ENCODE data around the gene ACTN4. TPM values are rescaled to one million over a fixed set of nuclear protein-coding genes. Genes with fewer than 3 reads are reported as not detected.
A peak's percentile ranks its signal among the peaks of the same experiment; 100 is the strongest.

The ACTN4 gene
- total RNA-seq, 1 donor, result 280 TPM

- no peak for DNase-seq (ENCODE audit: low read depth)
- TF ChIP-seq CTCF (IDR thresholded peaks at IDR 0.05; ENCODE audit: insufficient read depth, low read length), result no peak
- H3K4me3 ChIP-seq (ENCODE audit: low read depth, low read length), result no peak overlapping the region
These were observed 27.1 kb downstream of the ACTN4 start for GRCh38 chr19:38674388-38675171.

- H3K4me3 ChIP-seq (ENCODE audit: low read depth, low read length), result no peak overlapping the region
- TF ChIP-seq CTCF (IDR thresholded peaks at IDR 0.05; ENCODE audit: insufficient read depth, low read length), result no peak
- DNase-seq (ENCODE audit: low read depth), result no peak
These were observed 28.2 kb downstream of the ACTN4 start for GRCh38 chr19:38675611-38676010.

GRCh38 chr19:38676023-38676877 is 28.8 kb downstream of the ACTN4 start:
- TF ChIP-seq CTCF (IDR thresholded peaks at IDR 0.05; ENCODE audit: insufficient read depth, low read length), result no peak
- peak; percentile 73 for DNase-seq (ENCODE audit: low read depth)
- no peak overlapping the region for H3K4me3 ChIP-seq (ENCODE audit: low read depth, low read length)

GRCh38 chr19:38676878-38677646 is 29.6 kb downstream of the ACTN4 start:
- TF ChIP-seq CTCF (IDR thresholded peaks at IDR 0.05; ENCODE audit: insufficient read depth, low read length), result no peak
- no peak for DNase-seq (ENCODE audit: low read depth)
- no peak overlapping the region for H3K4me3 ChIP-seq (ENCODE audit: low read depth, low read length)

- DNase-seq (ENCODE audit: low read depth), result no peak
- no peak for TF ChIP-seq CTCF (IDR thresholded peaks at IDR 0.05; ENCODE audit: insufficient read depth, low read length)
- H3K4me3 ChIP-seq (ENCODE audit: low read depth, low read length), result no peak overlapping the region
These were observed 30.9 kb downstream of the ACTN4 start for GRCh38 chr19:38678217-38678890.

GRCh38 chr19:38678891-38679494 is 31.5 kb downstream of the ACTN4 start:
- H3K4me3 ChIP-seq (ENCODE audit: low read depth, low read length), result no peak overlapping the region
- no peak for TF ChIP-seq CTCF (IDR thresholded peaks at IDR 0.05; ENCODE audit: insufficient read depth, low read length)
- no peak for DNase-seq (ENCODE audit: low read depth)

All from fibroblast of the aortic adventitia (primary cell).